Karpas-422 (cell line): ENCODE results near the gene JMJD1C. TPM values are rescaled to one million over a fixed set of nuclear protein-coding genes. Genes with fewer than 3 reads are reported as not detected.
A peak's percentile ranks its signal among the peaks of the same experiment; 100 is the strongest.
"Not testable (repeated sequence)": the region's sequence is repeated elsewhere in the genome, so short reads cannot be mapped to it uniquely, and the experiment has no call there.

Source experiments
- DNase-seq: peaks from one replicate; pipeline ENCODE4 v3.0.0-alpha.2; 2015
- H2AFZ ChIP-seq: fragments of 200-600 bp; sonication (generic); 2 replicates; pipeline ENCODE4 v1.6.1; 2014; ENCODE audit warnings: antibody characterized with exemption, low read length, mixed read lengths
- H3K27ac ChIP-seq: fragments of 200-600 bp; sonication (generic); 2 replicates; pipeline ENCODE4 v1.5.1; 2014; ENCODE audit warnings: mild to moderate bottlenecking, low read length, moderate library complexity
- H3K27me3 ChIP-seq: fragments of 200-600 bp; sonication (generic); 2 replicates; pipeline ENCODE4 v1.6.1; 2014; ENCODE audit warnings: low read length, mixed read lengths
- H3K36me3 ChIP-seq: fragments of 200-600 bp; sonication (generic); 2 replicates; pipeline ENCODE4 v1.6.1; 2014; ENCODE audit warnings: low read length, mixed read lengths; ENCODE audit not compliant: insufficient read depth
- H3K4me1 ChIP-seq: fragments of 200-600 bp; sonication (generic); 2 replicates; pipeline ENCODE4 v1.6.1; 2014; ENCODE audit warnings: mild to moderate bottlenecking, low read length, mixed read lengths
- H3K4me2 ChIP-seq: fragments of 200-600 bp; sonication (generic); 2 replicates; pipeline ENCODE4 v1.6.1; 2014; ENCODE audit warnings: low read length, low read depth, mild to moderate bottlenecking; ENCODE audit not compliant: poor library complexity, severe bottlenecking
- H3K4me3 ChIP-seq: fragments of 200-600 bp; sonication (generic); 2 replicates; pipeline ENCODE4 v1.5.1; 2014; ENCODE audit warnings: mild to moderate bottlenecking, antibody characterized with exemption, low read length, mixed read lengths
- H3K79me2 ChIP-seq: fragments of 200-600 bp; sonication (generic); 2 replicates; pipeline ENCODE4 v1.6.1; 2014; ENCODE audit warnings: mild to moderate bottlenecking, low read length, mixed read lengths
- H3K9ac ChIP-seq: fragments of 200-600 bp; sonication (generic); 2 replicates; pipeline ENCODE4 v1.6.0; 2014; ENCODE audit warnings: low read length
- H3K9me2 ChIP-seq: fragments of 200-600 bp; sonication (generic), shearing (Covaris generic); replicated peaks from 2 replicates; pipeline ENCODE4 v1.6.0; 2014; ENCODE audit warnings: mild to moderate bottlenecking, low read length, moderate library complexity; ENCODE audit not compliant: insufficient read depth
- H3K9me3 ChIP-seq: fragments of 300-700, 200-600 bp; sonication (generic); 2 replicates; pipeline ENCODE4 v1.6.1; 2014; ENCODE audit warnings: low read length, mixed read lengths
- H4K20me1 ChIP-seq: fragments of 200-600 bp; sonication (generic); 2 replicates; pipeline ENCODE4 v1.6.1; 2014; ENCODE audit warnings: mild to moderate bottlenecking, antibody characterized with exemption, low read length, low read depth; ENCODE audit not compliant: insufficient read depth
- total RNA-seq: library from RNA; depleted of rRNA; stranded (reverse); fragments of >200 nt; shearing (Covaris generic); gene quantifications from 2 replicates; pipeline ENCODE4 v1.2.3, GENCODE V29; 2014; ENCODE audit warnings: low replicate concordance

JMJD1C gene
- total RNA-seq, 1 experiment from 2014 or later, result 141 TPM

DNA sequence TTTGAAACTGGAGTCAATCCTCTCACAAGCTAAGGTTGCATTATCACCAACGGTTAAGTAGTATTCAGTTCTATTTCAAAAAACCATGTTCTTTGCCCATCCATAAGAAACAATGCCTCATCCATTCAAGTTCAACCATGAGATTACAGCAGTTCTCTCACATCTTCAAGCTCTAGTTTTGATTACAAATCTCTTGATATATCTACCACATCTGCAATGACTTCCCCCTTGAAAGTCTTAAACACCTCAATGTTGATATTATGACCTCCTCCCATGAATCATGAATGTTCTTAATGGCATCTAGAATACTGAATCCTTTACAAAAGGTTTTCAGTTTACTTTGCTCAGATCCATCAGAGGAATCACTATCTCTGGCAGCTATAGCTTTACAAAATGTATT is 81.8 kb downstream of the JMJD1C start:
- peaks cover 5% of the 10 kb centered on the region for H3K4me1 ChIP-seq

DNA sequence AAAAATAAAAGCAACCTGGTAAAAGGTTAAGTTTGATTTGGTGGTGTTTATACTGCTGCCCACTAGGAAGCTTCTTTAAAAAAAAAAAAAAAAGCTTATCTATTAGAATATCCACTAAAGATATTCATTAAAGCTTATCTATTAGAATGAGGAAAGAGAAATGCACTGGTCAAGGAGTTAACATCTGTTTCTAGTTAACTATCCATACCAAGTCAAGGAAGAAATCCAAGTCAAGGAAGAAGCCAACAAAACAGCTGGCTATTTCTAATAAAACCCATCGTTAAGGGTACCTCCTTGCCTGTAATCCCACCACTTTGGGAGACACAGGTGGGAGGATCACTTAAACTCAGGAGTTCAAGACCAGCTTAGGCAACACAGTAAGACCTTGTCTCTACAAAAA is 82.6 kb downstream of the JMJD1C start:
- no peak for DNase-seq
- Histone ChIP-seq H3K4me1 (peaks cover 6% of the 10 kb centered on the region; the same call in 1 of the 2 replicates), H4K20me1 (no peaks in the 10 kb centered on the region; the same call in 1 of the 2 replicates), H3K9me3 (no peaks in the 10 kb centered on the region), H2AFZ (no peak overlapping the region), H3K27me3 (no peaks in the 10 kb centered on the region), H3K4me2 (no peak overlapping the region), H3K4me3 (no peak overlapping the region), H3K9me2 (no peaks in the 10 kb centered on the region), H3K79me2 (peaks cover 10% of the 10 kb centered on the region), H3K9ac (no peak overlapping the region), H3K27ac (no peak overlapping the region), H3K36me3 (no peaks in the 10 kb centered on the region)

More for the DNA sequence above, 81.8 kb downstream of the JMJD1C start:
- H3K27ac ChIP-seq, result no peak overlapping the region
- H3K9me2 ChIP-seq, result no peaks in the 10 kb centered on the region
- no peaks in the 10 kb centered on the region for H3K27me3 ChIP-seq
- no peak overlapping the region for H3K4me2 ChIP-seq
- DNase-seq, result no peak
- no peaks in the 10 kb centered on the region for H3K36me3 ChIP-seq
- no peaks in the 10 kb centered on the region for H3K9me3 ChIP-seq
- no peak overlapping the region for H3K9ac ChIP-seq
- H3K79me2 ChIP-seq, result peaks cover 16% of the 10 kb centered on the region
- no peak overlapping the region for H3K4me3 ChIP-seq
- no peaks in the 10 kb centered on the region; the same call in 1 of the 2 replicates for H4K20me1 ChIP-seq
- no peak overlapping the region for H2AFZ ChIP-seq

DNA sequence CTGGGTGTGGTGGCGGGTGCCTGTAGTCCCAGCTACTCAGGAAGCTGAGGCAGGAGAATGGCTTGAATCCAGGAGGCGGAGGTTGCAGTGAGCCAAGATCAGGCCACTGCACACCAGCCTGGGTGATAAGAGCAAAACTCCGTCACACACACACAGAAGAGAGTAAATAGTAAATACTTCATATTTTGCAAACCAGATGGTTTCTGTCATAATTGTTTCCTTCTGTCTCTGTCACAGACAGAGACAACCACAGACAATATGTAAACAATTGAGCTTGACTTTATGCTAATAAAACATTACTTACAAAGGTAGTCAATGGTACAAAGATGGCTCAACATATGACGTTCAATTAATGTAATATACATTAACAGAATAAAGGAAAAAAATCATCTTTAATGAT is 83.7 kb downstream of the JMJD1C start:
- H3K36me3 ChIP-seq, result no peaks in the 10 kb centered on the region

DNA sequence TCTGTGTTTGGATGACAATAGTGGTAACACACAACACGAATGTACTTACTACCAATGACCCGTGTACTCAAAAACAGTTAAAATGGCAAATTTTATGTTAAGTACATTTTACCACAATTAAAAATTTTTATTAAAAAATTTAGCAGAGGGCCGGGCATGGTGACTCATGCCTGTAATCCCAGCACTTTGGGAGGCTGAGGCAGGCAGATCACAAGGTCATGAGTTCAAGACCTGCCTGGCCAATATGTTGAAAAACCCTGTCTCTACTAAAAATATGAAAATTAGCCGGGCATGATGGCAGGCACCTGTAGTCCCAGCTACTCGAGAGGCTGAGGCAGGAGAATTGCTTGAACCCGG is 88.5 kb downstream of the JMJD1C start:
- not testable (repeated sequence) for H3K79me2 ChIP-seq, DNase-seq, H3K9me2 ChIP-seq, H3K27me3 ChIP-seq, H4K20me1 ChIP-seq, H3K36me3 ChIP-seq, H3K9ac ChIP-seq, H3K9me3 ChIP-seq, H3K27ac ChIP-seq, H3K4me3 ChIP-seq
- Histone ChIP-seq H3K4me2 (peak overlapping the region; percentile 47), H2AFZ (peak overlapping the region; percentile 38; the same call in 1 of the 2 replicates), H3K4me1 (peaks cover 12% of the 10 kb centered on the region)

More for the DNA sequence above, 83.7 kb downstream of the JMJD1C start:
- Histone ChIP-seq H3K4me2 (no peak overlapping the region), H4K20me1 (no peaks in the 10 kb centered on the region; the same call in 1 of the 2 replicates), H3K9me3 (no peaks in the 10 kb centered on the region), H3K4me1 (peaks cover 9% of the 10 kb centered on the region), H3K9me2 (no peaks in the 10 kb centered on the region), H2AFZ (no peak overlapping the region), H3K79me2 (peaks cover 6% of the 10 kb centered on the region), H3K9ac (no peak overlapping the region), H3K27me3 (no peaks in the 10 kb centered on the region), H3K4me3 (no peak overlapping the region), H3K27ac (no peak overlapping the region)
- no peak for DNase-seq

DNA sequence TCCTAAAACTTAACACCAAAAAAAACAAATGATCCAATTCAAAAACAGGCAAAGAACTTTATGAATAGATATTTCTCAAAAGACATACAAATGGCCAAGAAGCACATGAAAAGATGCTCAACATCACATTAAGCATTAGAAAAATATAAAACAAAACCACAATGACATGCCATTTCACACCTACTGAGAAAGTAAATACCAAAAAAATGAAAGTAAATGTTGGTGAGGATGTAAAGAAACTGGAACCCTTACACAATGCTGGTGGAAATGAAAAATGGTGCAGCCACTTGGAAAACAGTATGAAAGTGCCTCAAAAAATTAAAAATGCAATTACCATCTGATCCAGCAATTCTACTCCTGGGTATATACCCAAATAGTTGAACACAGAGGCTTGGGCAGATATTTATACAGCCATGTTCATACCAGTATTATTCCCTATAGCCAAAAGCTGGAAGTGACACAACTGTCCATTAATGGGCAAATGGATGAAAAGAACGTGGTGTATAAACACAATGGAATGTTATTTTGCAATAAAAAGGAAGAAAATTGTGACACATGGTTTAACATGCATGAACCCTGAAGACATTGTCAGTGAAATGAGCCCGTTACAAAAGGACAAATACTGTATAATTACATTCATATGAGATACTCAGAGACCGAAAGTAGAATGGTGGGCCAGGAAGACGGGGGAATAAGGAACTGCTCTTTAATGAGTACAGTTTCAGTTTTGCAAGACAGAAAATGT is 89.0 kb downstream of the JMJD1C start:
- Histone ChIP-seq H3K79me2 (no peaks in the 10 kb centered on the region), H3K9ac (no peak overlapping the region), H3K27me3 (no peaks in the 10 kb centered on the region), H3K27ac (no peak overlapping the region), H3K9me3 (no peaks in the 10 kb centered on the region), H3K36me3 (no peaks in the 10 kb centered on the region), H2AFZ (peak overlapping the region; percentile 38; the same call in 1 of the 2 replicates), H3K4me1 (peaks cover 12% of the 10 kb centered on the region), H4K20me1 (no peaks in the 10 kb centered on the region), H3K9me2 (no peaks in the 10 kb centered on the region), H3K4me3 (peak overlapping the region; percentile 35; the same call in 1 of the 2 replicates), H3K4me2 (peak overlapping the region; percentile 47)
- no peak for DNase-seq

DNA sequence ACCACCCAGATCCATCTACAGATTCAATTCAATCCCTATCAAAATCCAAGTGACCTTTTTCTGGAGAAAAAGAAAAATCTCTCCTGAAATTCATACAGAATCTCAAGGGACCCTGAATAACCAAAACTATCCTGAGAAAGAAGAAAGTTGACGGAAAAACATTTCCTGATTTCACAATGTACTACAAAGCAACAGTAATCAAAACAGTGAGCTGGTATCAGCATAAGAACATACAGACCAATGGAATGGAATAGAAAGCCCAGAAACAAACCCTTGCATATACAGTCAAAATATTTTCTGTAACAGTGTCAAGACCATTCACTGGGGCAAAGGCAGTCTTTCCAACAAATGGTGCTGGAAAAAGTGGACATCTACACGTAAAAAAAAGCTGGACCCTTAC is 89.9 kb downstream of the JMJD1C start:
- H2AFZ ChIP-seq, result no peak overlapping the region
- H3K9ac ChIP-seq, result no peak overlapping the region
- no peaks in the 10 kb centered on the region for H3K79me2 ChIP-seq
- no peak for DNase-seq
- H3K9me3 ChIP-seq, result no peaks in the 10 kb centered on the region
- no peaks in the 10 kb centered on the region for H4K20me1 ChIP-seq
- H3K4me3 ChIP-seq, result no peak overlapping the region
- no peak overlapping the region for H3K4me2 ChIP-seq
- no peaks in the 10 kb centered on the region for H3K36me3 ChIP-seq
- H3K27me3 ChIP-seq, result no peaks in the 10 kb centered on the region
- H3K9me2 ChIP-seq, result no peaks in the 10 kb centered on the region
- no peak overlapping the region for H3K27ac ChIP-seq
- H3K4me1 ChIP-seq, result peaks cover 12% of the 10 kb centered on the region

DNA sequence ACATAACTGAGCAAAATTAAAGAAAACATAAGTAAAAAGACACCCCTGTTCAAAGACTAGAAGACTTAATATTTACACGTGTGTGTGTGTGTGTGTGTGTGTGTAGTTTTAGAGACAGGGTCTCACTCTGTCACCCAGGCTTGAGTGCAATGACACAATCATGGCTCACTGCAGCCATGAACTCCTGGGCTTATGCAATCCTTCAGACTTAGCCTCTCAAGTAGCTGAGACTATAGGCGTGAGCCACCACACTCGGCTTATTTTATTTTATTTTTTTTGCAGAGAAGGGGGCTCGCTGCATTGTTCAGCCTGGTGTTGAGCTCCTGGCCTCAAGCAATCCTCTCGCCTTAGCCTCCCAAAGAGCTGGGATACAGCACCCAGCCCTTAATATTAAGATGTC is 90.3 kb downstream of the JMJD1C start:
- no peak for DNase-seq
- no peaks in the 10 kb centered on the region for H3K27me3 ChIP-seq
- H2AFZ ChIP-seq, result no peak overlapping the region
- H3K79me2 ChIP-seq, result no peaks in the 10 kb centered on the region
- H3K4me1 ChIP-seq, result peaks cover 12% of the 10 kb centered on the region
- H3K9me3 ChIP-seq, result no peaks in the 10 kb centered on the region
- no peaks in the 10 kb centered on the region for H4K20me1 ChIP-seq
- H3K4me2 ChIP-seq, result no peak overlapping the region
- no peaks in the 10 kb centered on the region for H3K36me3 ChIP-seq
- no peak overlapping the region for H3K27ac ChIP-seq
- H3K4me3 ChIP-seq, result no peak overlapping the region
- H3K9ac ChIP-seq, result no peak overlapping the region
- H3K9me2 ChIP-seq, result no peaks in the 10 kb centered on the region

DNA sequence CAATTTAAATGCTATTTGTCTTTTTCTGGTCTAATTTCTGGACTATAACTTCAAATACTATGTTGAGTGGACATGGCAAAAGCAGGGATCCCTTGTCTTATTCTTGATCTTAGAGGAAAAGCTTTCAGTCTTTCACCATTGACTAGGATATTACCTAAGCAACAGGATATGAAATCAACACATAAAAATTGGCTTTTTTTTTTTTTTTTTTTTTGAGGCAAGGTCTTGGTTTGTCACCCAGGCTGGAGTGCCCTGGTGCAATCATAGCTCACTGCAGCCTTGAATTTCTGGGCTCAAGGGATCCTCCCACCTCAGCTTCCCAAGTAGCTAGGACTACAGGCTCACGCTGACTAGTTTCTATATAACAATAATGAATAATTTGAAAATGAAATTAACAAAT is 90.8 kb downstream of the JMJD1C start:
- no peak overlapping the region for H3K4me3 ChIP-seq
- H3K4me1 ChIP-seq, result peaks cover 12% of the 10 kb centered on the region
- no peaks in the 10 kb centered on the region for H3K9me2 ChIP-seq
- H4K20me1 ChIP-seq, result no peaks in the 10 kb centered on the region
- no peaks in the 10 kb centered on the region for H3K9me3 ChIP-seq
- no peak overlapping the region for H3K9ac ChIP-seq
- no peak overlapping the region for H3K4me2 ChIP-seq
- H3K27ac ChIP-seq, result no peak overlapping the region
- no peaks in the 10 kb centered on the region for H3K79me2 ChIP-seq
- DNase-seq, result no peak
- H3K36me3 ChIP-seq, result no peaks in the 10 kb centered on the region
- no peak overlapping the region for H2AFZ ChIP-seq
- H3K27me3 ChIP-seq, result no peaks in the 10 kb centered on the region
